Upper lobe of left lung (tissue), 4 donors: Measurements from ENCODE around the gene RAB36.

Source experiments
- POLR2A ChIP-seq, 4 donors: fragments of 450-650 bp; IDR thresholded peaks; one replicate each; pipeline ENCODE4 v1.5.1; 2016 to 2017; ENCODE audit warnings: antibody characterized with exemption in 4 of 4, mild to moderate bottlenecking in 2 of 4
- POLR2AphosphoS5 ChIP-seq, 2 donors: sonication (generic); formaldehyde crosslinking; IDR thresholded peaks; one replicate each; pipeline ENCODE4 v1.5.1; 2017; ENCODE audit warnings: antibody characterized with exemption in 2 of 2
- TF ChIP-seq, protein P1 (sequence below), 6 experiments: fragments of 450-650 bp in 4 of 6; fragments of 200-600 bp in 2 of 6; sonication (generic) in 2 of 6; IDR thresholded peaks; one replicate each; pipeline ENCODE4 v1.5.1; 2016 to 2019; ENCODE audit warnings: antibody characterized with exemption in 6 of 6

DNA sequence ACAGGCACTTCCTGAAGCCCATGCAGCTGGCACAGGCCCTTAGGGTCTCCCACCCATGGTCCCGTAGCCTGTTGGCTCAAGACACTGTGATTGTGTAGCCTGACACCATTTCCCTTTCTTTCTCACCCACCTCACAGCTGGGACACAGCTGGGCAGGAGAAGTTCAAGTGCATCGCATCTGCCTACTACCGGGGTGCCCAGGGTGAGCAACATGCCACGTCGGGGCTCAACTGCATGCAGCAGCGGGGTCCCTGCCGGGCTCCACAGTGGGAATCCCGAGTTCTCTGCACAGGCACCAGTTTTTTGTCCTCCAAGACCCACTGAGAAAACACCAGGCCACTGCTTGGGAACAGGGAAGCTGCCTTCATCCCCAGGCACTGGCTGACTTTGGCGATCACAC is 10.6 kb downstream of the RAB36 start:
- TF ChIP-seq, protein P1, sequence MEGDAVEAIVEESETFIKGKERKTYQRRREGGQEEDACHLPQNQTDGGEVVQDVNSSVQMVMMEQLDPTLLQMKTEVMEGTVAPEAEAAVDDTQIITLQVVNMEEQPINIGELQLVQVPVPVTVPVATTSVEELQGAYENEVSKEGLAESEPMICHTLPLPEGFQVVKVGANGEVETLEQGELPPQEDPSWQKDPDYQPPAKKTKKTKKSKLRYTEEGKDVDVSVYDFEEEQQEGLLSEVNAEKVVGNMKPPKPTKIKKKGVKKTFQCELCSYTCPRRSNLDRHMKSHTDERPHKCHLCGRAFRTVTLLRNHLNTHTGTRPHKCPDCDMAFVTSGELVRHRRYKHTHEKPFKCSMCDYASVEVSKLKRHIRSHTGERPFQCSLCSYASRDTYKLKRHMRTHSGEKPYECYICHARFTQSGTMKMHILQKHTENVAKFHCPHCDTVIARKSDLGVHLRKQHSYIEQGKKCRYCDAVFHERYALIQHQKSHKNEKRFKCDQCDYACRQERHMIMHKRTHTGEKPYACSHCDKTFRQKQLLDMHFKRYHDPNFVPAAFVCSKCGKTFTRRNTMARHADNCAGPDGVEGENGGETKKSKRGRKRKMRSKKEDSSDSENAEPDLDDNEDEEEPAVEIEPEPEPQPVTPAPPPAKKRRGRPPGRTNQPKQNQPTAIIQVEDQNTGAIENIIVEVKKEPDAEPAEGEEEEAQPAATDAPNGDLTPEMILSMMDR (IDR thresholded peaks at IDR 0.05) = no peak
- TF ChIP-seq POLR2A (IDR thresholded peaks at IDR 0.05) (no peak), POLR2AphosphoS5 (IDR thresholded peaks at IDR 0.05) (no peak)
